ENCODE measurements around the gene PBX4.

GRCh38 chr19:19513682-19514081, 104.8 kb downstream of the PBX4 start:
- TF ChIP-seq CTCF (IDR thresholded peaks at IDR 0.05; ENCODE audit: insufficient read depth, low read length, poor library complexity, severe bottlenecking) (no peak), EZH2phosphoT487 (conservative IDR thresholded peaks at IDR 0.05; ENCODE audit: low read length) (no peak)
